HEK293 (cell line): Measurements from ENCODE around the gene NDUFS7.

Source experiments
- CTCF ChIA-PET: fragments of 350-600 bp; formaldehyde crosslinking; extraction: SDS; loops from one replicate; lab custom pipeline; 2021; ENCODE audit warnings: antibody characterized with exemption; lab: Yijun Ruan, JAX
- POLR2A ChIA-PET: fragments of 300-600 bp; formaldehyde crosslinking; extraction: SDS; loops from one replicate; lab custom pipeline; 2020; ENCODE audit warnings: antibody characterized with exemption, inconsistent platforms; lab: Yijun Ruan, JAX
- H3K27ac ChIP-seq: fragments of 200-500 bp; sonication (Bioruptor generic); 2 replicates; pipeline ENCODE4 v1.5.1; 2014; ENCODE audit warnings: low read depth, low read length, control low read depth, inconsistent platforms; ENCODE audit errors: extremely low read depth
- H3K36me3 ChIP-seq, 2 experiments: fragments of 200-500 bp in 1 of 2; sonication (Bioruptor generic) in 1 of 2; 1 replicate in 1 of 2; 2 replicates in 1 of 2; pipeline ENCODE4 v1.5.1; 2014 to 2017; ENCODE audit warnings: inconsistent platforms in 2 of 2, low read length in 2 of 2; ENCODE audit not compliant: control insufficient read depth in 2 of 2, insufficient read depth in 1 of 2
- H3K4me1 ChIP-seq: fragments of 200-500 bp; sonication (Bioruptor generic); 2 replicates; pipeline ENCODE4 v1.5.1; 2014; ENCODE audit warnings: mild to moderate bottlenecking, low read length, inconsistent platforms; ENCODE audit not compliant: control insufficient read depth, insufficient read depth
- H3K4me3 ChIP-seq: 2 replicates; pipeline ENCODE4 v1.5.1; 2011; ENCODE audit warnings: low read depth, mild to moderate bottlenecking, control low read depth, low read length, moderate library complexity
- H3K9me3 ChIP-seq: fragments of 200-500 bp; sonication (Bioruptor generic); 2 replicates; pipeline ENCODE4 v1.5.1; 2014; ENCODE audit warnings: low read depth, low read length, inconsistent platforms; ENCODE audit not compliant: control insufficient read depth, insufficient read depth
- HOXC10 ChIP-seq: sonication (generic); formaldehyde crosslinking; IDR thresholded peaks from 2 replicates; pipeline ENCODE4 v1.8.1; 2023; ENCODE audit warnings: mild to moderate bottlenecking, missing genetic modification reagents
- IKZF3 ChIP-seq: fragments of 450-650 bp; IDR thresholded peaks from 2 replicates; pipeline ENCODE4 v1.5.0; 2018; ENCODE audit warnings: missing biosample characterization, mild to moderate bottlenecking, missing genetic modification characterization, moderate library complexity
- PRDM1 ChIP-seq: fragments of 450-650 bp; formaldehyde crosslinking; IDR thresholded peaks from 2 replicates; pipeline ENCODE4; 2016; ENCODE audit warnings: missing biosample characterization, missing genetic modification characterization
- ZBTB17 ChIP-seq: fragments of 450-650 bp; formaldehyde crosslinking; IDR thresholded peaks from 2 replicates; pipeline ENCODE4 v1.5.1; 2016; ENCODE audit warnings: missing biosample characterization, missing genetic modification characterization
- ZBTB21 ChIP-seq: fragments of 450-650 bp; formaldehyde crosslinking; IDR thresholded peaks from 2 replicates; pipeline ENCODE4 v1.5.1; 2017; ENCODE audit warnings: missing biosample characterization, missing genetic modification characterization
- ZNF23 ChIP-seq: fragments of 450-650 bp; formaldehyde crosslinking; IDR thresholded peaks from 2 replicates; pipeline ENCODE4 v1.5.1; 2016; ENCODE audit warnings: missing biosample characterization, missing genetic modification characterization, borderline replicate concordance
- ZNF26 ChIP-seq: fragments of 450-650 bp; formaldehyde crosslinking; IDR thresholded peaks from 2 replicates; pipeline ENCODE4 v1.5.1; 2016; ENCODE audit warnings: missing biosample characterization, missing genetic modification characterization
- ZNF391 ChIP-seq: fragments of 450-650 bp; formaldehyde crosslinking; IDR thresholded peaks from 2 replicates; pipeline ENCODE4 v1.5.1; 2016; ENCODE audit warnings: low read depth, missing biosample characterization, missing genetic modification characterization, borderline replicate concordance
- ZNF394 ChIP-seq: fragments of 450-650 bp; formaldehyde crosslinking; IDR thresholded peaks from 2 replicates; pipeline ENCODE4 v1.5.1; 2016; ENCODE audit warnings: missing biosample characterization, missing genetic modification characterization, mild to moderate bottlenecking, moderate library complexity, borderline replicate concordance
- ZNF488 ChIP-seq: fragments of 450-650 bp; formaldehyde crosslinking; IDR thresholded peaks from 2 replicates; pipeline ENCODE4 v1.5.1; 2016; ENCODE audit warnings: missing biosample characterization, missing genetic modification characterization
- ZNF561 ChIP-seq: fragments of 450-650 bp; IDR thresholded peaks from 2 replicates; pipeline ENCODE4 v1.5.1; 2018; ENCODE audit warnings: missing biosample characterization, missing genetic modification characterization, borderline replicate concordance
- ZNF660 ChIP-seq: fragments of 450-650 bp; IDR thresholded peaks from 2 replicates; pipeline ENCODE4 v1.5.1; 2018; ENCODE audit warnings: missing biosample characterization, mild to moderate bottlenecking, missing genetic modification characterization
- ZNF76 ChIP-seq: fragments of 450-650 bp; formaldehyde crosslinking; IDR thresholded peaks from 2 replicates; pipeline ENCODE4; 2016; ENCODE audit warnings: low read depth, missing biosample characterization, missing genetic modification characterization, borderline replicate concordance
- TF ChIP-seq, protein P1 (sequence below): sonication (generic); formaldehyde crosslinking; IDR thresholded peaks from 2 replicates; pipeline ENCODE4 v1.8.1; 2022; ENCODE audit warnings: mild to moderate bottlenecking, moderate library complexity, missing genetic modification reagents
- TF ChIP-seq, protein P2 (sequence below): fragments of 450-650 bp; formaldehyde crosslinking; conservative IDR thresholded peaks from 2 replicates; pipeline ENCODE4 v1.5.1; 2016; ENCODE audit warnings: low read depth, missing biosample characterization, missing genetic modification characterization

NDUFS7 gene

DNA sequence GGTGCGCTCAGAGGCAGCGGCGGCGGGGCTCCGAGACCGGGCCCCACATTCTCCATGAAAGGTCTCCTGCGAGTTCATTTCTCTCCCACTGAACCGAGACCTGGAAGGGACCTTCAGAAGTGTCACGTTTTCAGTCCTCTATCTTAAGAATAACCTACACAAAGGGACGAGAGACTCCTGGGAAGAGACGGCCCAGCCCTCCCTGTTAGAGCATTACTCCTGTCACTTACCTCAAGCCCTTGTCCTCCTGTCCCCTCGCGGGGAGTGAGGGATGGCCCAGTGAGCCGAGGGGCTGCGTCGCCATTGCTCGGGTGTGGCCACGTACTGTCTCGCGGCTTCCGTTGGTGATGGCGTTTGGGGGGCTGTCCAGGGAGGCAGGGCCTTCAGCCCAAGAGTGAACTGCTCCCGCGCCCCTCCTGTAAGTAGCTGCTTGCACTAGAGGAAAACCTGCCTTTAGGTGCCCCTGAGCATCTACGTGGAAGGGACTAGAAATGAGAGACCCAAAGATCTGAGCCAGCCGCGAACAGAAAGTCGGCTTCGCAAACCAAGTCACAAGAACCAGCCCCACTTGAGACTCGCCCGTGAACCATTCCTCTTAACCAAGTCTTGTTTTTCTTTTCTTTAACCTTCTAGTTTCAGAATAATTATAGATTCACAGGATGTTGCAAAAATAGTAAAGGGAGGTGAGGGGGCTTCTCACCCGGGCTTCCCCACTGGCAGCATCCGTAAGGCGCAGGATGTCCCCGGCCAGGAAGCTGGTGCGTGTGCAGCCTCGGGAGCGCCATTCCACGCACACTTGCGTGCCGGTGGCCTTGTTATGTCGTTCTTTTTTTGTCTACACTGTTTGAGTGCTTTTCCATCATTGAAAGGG, 21.1 kb upstream of the NDUFS7 start:
- POLR2A ChIA-PET = no interaction called here
- H3K9me3 ChIP-seq = no peaks in the 10 kb centered on the region
- H3K4me1 ChIP-seq = peaks cover 14% of the 10 kb centered on the region
- H3K36me3 ChIP-seq = peaks cover 0 to 91% of the 10 kb centered on the region in 2 experiments; a peak in 2 of 3 replicates
- H3K4me3 ChIP-seq = no peak overlapping the region
- peak overlapping the region; percentile 24; the same call in 1 of the 2 replicates for H3K27ac ChIP-seq
- CTCF ChIA-PET = no interaction called here
- TF ChIP-seq ZNF488 (tag by site-specific recombination) = no peak
- TF ChIP-seq, protein P1, sequence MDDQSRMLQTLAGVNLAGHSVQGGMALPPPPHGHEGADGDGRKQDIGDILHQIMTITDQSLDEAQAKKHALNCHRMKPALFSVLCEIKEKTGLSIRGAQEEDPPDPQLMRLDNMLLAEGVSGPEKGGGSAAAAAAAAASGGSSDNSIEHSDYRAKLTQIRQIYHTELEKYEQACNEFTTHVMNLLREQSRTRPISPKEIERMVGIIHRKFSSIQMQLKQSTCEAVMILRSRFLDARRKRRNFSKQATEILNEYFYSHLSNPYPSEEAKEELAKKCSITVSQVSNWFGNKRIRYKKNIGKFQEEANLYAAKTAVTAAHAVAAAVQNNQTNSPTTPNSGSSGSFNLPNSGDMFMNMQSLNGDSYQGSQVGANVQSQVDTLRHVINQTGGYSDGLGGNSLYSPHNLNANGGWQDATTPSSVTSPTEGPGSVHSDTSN (CRISPR knock-in tag) = no peak
- TF ChIP-seq PRDM1 (tag by site-specific recombination) = no peak
- TF ChIP-seq ZBTB21 (tag by site-specific recombination) = peak; percentile 3; the same call in 1 of the 2 replicates
- TF ChIP-seq ZNF26 (tag by site-specific recombination) = no peak
- 0 out of 2 replicates have a peak, but pooled peaks have one; percentile 1 for TF ChIP-seq ZNF76 (tag by site-specific recombination)
- TF ChIP-seq ZNF394 (tag by site-specific recombination) = no peak
- TF ChIP-seq, protein P2, sequence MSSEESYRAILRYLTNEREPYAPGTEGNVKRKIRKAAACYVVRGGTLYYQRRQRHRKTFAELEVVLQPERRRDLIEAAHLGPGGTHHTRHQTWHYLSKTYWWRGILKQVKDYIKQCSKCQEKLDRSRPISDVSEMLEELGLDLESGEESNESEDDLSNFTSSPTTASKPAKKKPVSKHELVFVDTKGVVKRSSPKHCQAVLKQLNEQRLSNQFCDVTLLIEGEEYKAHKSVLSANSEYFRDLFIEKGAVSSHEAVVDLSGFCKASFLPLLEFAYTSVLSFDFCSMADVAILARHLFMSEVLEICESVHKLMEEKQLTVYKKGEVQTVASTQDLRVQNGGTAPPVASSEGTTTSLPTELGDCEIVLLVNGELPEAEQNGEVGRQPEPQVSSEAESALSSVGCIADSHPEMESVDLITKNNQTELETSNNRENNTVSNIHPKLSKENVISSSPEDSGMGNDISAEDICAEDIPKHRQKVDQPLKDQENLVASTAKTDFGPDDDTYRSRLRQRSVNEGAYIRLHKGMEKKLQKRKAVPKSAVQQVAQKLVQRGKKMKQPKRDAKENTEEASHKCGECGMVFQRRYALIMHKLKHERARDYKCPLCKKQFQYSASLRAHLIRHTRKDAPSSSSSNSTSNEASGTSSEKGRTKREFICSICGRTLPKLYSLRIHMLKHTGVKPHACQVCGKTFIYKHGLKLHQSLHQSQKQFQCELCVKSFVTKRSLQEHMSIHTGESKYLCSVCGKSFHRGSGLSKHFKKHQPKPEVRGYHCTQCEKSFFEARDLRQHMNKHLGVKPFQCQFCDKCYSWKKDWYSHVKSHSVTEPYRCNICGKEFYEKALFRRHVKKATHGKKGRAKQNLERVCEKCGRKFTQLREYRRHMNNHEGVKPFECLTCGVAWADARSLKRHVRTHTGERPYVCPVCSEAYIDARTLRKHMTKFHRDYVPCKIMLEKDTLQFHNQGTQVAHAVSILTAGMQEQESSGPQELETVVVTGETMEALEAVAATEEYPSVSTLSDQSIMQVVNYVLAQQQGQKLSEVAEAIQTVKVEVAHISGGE = no peak
- no peak for TF ChIP-seq ZBTB17 (tag by site-specific recombination)

GRCh38 chr19:1363599-1363998, 20.1 kb upstream of the NDUFS7 start:
- peaks cover 14% of the 10 kb centered on the region for H3K4me1 ChIP-seq
- CTCF ChIA-PET = no interaction called here
- POLR2A ChIA-PET = no interaction called here
- H3K4me3 ChIP-seq = no peak overlapping the region
- no peak for TF ChIP-seq IKZF3 (tag by site-specific recombination)
- peaks cover 0 to 89% of the 10 kb centered on the region in 2 experiments; a peak in 2 of 3 replicates for H3K36me3 ChIP-seq
- H3K27ac ChIP-seq = no peak overlapping the region
- H3K9me3 ChIP-seq = no peaks in the 10 kb centered on the region

DNA sequence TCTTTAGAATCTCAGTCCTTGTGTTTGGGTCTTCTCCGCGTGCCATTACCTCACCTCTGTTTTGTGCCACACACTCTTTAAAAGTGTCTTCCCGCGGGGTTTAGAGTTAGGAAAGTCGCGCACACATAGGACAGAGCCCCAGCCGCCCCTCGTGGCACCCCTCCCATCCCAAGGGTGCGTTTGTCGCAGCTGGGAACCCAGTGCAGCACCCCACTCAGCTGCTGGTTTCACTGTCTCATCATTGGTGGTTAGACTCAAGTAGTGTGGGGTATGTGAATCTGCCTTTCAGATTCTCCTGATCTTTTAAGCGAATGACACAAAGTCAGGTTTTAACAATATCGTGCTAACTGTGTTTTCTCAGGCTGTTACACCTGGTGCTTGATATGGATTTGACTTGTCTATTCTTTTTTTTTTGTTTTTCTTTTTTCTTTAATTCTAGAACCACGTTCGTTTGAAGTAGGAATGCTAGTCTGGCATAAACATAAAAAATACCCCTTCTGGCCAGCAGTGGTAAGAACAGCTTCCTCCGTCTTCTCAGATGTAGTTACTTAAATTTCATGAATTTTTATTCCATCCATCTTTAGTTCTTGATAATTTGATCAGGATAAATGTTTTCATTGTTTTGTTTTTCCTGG, 19.5 kb upstream of the NDUFS7 start:
- Histone ChIP-seq H3K27ac (no peak overlapping the region), H3K9me3 (no peaks in the 10 kb centered on the region), H3K36me3 (peaks cover 0 to 89% of the 10 kb centered on the region in 2 experiments; a peak in 2 of 3 replicates), H3K4me1 (peaks cover 14% of the 10 kb centered on the region), H3K4me3 (no peak overlapping the region)
- POLR2A ChIA-PET = no interaction called here
- TF ChIP-seq ZNF660 (tag by site-specific recombination) = 0 out of 2 replicates have a peak, but pooled peaks have one; percentile 19
- no peak for TF ChIP-seq HOXC10 (CRISPR knock-in tag)
- no peak for TF ChIP-seq ZNF561 (tag by site-specific recombination)
- no peak for TF ChIP-seq ZNF391 (tag by site-specific recombination)
- TF ChIP-seq ZBTB21 (tag by site-specific recombination) = no peak
- TF ChIP-seq ZNF23 (tag by site-specific recombination) = no peak
- CTCF ChIA-PET = interaction anchor here (1.0 kb wide), 1 partner anchor 48 kb away, joined by 3 read pairs; no protein-coding TSS in a partner anchor
